ENCODE results near the gene COBL.

Gene COBL

DNA sequence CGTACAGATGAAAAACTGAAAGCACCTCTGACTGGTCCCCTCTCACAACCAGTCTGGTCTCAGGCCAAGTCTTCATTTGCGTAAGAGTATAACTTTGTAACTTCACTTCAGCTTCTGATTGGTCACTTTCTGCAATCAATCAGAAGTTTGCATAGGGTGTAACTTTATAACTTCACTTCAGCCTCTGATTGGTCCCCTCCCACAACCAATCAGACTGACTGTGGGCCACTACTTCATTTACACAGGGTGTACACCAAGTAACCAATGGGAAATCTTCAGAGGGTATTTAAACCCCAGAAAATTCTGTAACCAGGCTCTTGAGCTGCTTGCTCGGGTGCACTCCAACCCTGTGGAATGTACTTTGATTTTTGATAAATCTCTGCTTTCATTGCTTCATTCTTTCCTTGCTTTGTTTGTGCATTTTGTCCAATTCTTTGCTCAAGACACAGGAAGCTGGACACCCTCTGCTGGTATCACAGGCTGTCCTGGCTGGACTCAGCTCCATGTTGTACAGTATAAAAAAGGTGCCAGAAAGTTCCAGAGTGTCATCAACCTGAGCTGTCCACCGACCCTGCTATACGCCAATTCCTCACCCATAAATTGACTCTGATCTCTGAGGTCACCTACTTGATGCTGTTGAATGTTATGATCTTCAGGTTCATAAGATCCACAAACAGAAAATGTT, 74.5 kb downstream of the COBL start:
- Histone ChIP-seq H3K27me3 (ENCODE audit: control insufficient read depth, insufficient read depth, low read length) (no peaks in the 10 kb centered on the region), H3K4me1 (ENCODE audit: control insufficient read depth, insufficient read depth, low read length) (peaks cover 8% of the 10 kb centered on the region), H3K36me3 (ENCODE audit: control insufficient read depth, insufficient read depth, low read length) (no peaks in the 10 kb centered on the region), H3K27ac (ENCODE audit: low read length) (no peak overlapping the region), H3K4me3 (ENCODE audit: low read length) (no peak overlapping the region), H3K9me3 (ENCODE audit: control insufficient read depth, insufficient read depth, low read length) (no peaks in the 10 kb centered on the region)
- no peak for DNase-seq (ENCODE audit: low read depth, low spot score)
- WGBS (ENCODE audit: insufficient coverage, insufficient read length), result no CpG with 5 or more reads among the region's 5 CpGs

DNA sequence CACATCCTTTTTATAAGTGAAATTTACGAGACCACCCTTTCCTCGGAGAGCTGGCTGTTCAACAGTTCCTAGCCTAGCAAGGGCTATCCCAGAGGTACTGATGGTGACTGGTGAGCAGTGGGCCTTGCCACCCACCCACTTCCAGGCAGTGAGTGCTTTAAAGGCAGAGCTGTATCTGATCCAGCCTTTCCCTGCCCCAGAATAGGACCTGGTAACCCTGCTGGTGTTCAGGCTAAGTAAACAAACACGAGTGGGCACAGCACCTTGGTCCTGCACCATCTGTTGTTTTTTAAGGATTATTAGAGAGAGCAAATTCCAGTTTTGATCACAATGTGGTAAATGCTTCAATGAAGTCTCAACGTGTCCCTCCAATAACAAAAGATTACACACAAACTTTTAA, 75.7 kb downstream of the COBL start:
- Histone ChIP-seq H3K27ac (ENCODE audit: low read length) (no peak overlapping the region), H3K4me1 (ENCODE audit: control insufficient read depth, insufficient read depth, low read length) (peaks cover 10% of the 10 kb centered on the region), H3K9me3 (ENCODE audit: control insufficient read depth, insufficient read depth, low read length) (no peaks in the 10 kb centered on the region), H3K4me3 (ENCODE audit: low read length) (no peak overlapping the region), H3K27me3 (ENCODE audit: control insufficient read depth, insufficient read depth, low read length) (no peaks in the 10 kb centered on the region), H3K36me3 (ENCODE audit: control insufficient read depth, insufficient read depth, low read length) (no peaks in the 10 kb centered on the region)
- no peak for DNase-seq (ENCODE audit: low read depth, low spot score)
- no CpG with 5 or more reads among the region's 4 CpGs for WGBS (ENCODE audit: insufficient coverage, insufficient read length)

DNA sequence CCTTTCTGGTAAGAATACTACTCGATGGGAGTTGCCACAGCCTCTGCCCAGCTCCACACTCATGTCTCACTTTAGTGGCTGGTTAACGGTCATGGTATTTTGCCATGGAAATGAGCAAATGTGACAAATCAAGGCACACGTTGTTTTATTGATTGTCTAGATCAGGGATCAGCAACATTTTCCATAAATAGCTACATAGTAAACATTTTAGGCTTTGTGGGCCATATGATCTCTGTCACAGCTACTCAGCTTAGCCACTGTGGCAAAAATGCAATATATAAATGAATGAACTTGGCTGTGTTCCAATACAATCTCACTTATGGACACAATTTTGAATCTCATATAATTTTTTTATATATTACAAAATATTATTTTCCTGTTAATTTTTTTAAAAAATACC, 76.9 kb downstream of the COBL start:
- DNase-seq (ENCODE audit: low read depth, low spot score), result no peak
- no peak overlapping the region for H3K27ac ChIP-seq (ENCODE audit: low read length)
- no peaks in the 10 kb centered on the region for H3K9me3 ChIP-seq (ENCODE audit: control insufficient read depth, insufficient read depth, low read length)
- no CpG with 5 or more reads among the region's 3 CpGs for WGBS (ENCODE audit: insufficient coverage, insufficient read length)
- no peaks in the 10 kb centered on the region for H3K27me3 ChIP-seq (ENCODE audit: control insufficient read depth, insufficient read depth, low read length)
- no peaks in the 10 kb centered on the region for H3K36me3 ChIP-seq (ENCODE audit: control insufficient read depth, insufficient read depth, low read length)
- peaks cover 10% of the 10 kb centered on the region for H3K4me1 ChIP-seq (ENCODE audit: control insufficient read depth, insufficient read depth, low read length)
- no peak overlapping the region for H3K4me3 ChIP-seq (ENCODE audit: low read length)

DNA sequence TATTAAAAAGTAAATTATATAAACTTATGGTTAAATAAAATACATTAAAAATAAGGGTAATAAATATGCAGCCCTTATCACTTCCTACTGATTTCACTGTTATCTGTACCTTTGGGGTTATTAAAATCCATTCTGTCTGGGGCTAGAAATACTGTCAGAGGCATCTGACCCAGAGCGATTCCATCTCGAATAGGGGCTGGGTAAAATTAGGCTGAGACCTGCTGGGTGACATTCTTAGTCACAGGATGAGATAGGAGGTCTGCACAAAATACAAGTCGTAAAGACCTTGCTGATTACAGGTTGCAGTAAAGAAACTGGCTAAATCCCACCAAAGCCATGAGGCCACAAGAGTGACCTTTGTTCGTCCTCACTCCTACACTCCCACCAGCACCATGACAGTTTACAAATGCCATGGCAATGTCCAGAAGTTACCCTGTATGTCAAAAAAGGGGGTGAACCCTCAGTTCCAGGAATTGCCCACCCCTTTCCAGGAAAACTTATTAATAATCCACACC, 77.6 kb downstream of the COBL start:
- H3K4me1 ChIP-seq (ENCODE audit: control insufficient read depth, insufficient read depth, low read length), result peaks cover 10% of the 10 kb centered on the region
- H3K4me3 ChIP-seq (ENCODE audit: low read length), result no peak overlapping the region
- WGBS (ENCODE audit: insufficient coverage, insufficient read length), result no CpG with 5 or more reads among the region's 4 CpGs
- H3K27me3 ChIP-seq (ENCODE audit: control insufficient read depth, insufficient read depth, low read length), result no peaks in the 10 kb centered on the region
- no peaks in the 10 kb centered on the region for H3K9me3 ChIP-seq (ENCODE audit: control insufficient read depth, insufficient read depth, low read length)
- H3K36me3 ChIP-seq (ENCODE audit: control insufficient read depth, insufficient read depth, low read length), result no peaks in the 10 kb centered on the region
- no peak for DNase-seq (ENCODE audit: low read depth, low spot score)
- H3K27ac ChIP-seq (ENCODE audit: low read length), result no peak overlapping the region

DNA sequence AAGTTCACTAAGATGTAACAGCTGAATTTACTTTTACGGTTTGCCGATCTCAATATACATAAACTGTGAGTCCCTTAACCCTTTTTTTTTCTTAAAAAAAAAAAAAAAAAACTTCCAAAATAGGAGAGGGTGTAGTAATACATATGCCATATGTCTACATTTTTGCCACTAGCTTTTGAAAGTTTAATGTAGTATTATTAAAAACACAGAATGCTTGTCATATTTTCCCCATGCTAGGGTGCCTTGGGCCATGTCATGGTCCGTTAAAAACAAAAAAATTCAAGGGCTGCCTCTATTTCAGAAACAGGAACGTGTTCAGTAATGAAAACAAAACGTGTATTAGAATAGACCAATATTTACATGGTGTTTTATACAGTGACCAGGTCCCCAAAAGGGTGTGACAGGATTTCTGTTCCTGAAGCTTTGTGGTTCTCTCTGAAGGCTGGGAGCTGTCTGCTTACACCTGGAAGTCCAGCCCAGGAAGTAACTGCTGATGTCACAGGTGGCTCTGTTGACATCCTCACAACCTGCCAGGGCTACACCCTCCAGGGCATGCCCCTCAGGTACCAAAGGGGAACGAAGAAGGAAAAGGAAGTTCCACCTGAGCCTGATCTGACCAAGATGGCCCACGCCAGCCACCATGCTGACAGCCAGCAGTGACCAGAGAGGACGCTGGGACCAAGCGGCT, 79.0 kb downstream of the COBL start:
- no peaks in the 10 kb centered on the region for H3K36me3 ChIP-seq (ENCODE audit: control insufficient read depth, insufficient read depth, low read length)
- WGBS (ENCODE audit: insufficient coverage, insufficient read length), result no CpG with 5 or more reads among the region's 9 CpGs
- no peak overlapping the region for H3K27ac ChIP-seq (ENCODE audit: low read length)
- no peaks in the 10 kb centered on the region for H3K27me3 ChIP-seq (ENCODE audit: control insufficient read depth, insufficient read depth, low read length)
- no peak for DNase-seq (ENCODE audit: low read depth, low spot score)
- H3K4me1 ChIP-seq (ENCODE audit: control insufficient read depth, insufficient read depth, low read length), result peaks cover 10% of the 10 kb centered on the region
- no peaks in the 10 kb centered on the region for H3K9me3 ChIP-seq (ENCODE audit: control insufficient read depth, insufficient read depth, low read length)
- H3K4me3 ChIP-seq (ENCODE audit: low read length), result no peak overlapping the region; the same call in 1 of the 2 replicates

DNA sequence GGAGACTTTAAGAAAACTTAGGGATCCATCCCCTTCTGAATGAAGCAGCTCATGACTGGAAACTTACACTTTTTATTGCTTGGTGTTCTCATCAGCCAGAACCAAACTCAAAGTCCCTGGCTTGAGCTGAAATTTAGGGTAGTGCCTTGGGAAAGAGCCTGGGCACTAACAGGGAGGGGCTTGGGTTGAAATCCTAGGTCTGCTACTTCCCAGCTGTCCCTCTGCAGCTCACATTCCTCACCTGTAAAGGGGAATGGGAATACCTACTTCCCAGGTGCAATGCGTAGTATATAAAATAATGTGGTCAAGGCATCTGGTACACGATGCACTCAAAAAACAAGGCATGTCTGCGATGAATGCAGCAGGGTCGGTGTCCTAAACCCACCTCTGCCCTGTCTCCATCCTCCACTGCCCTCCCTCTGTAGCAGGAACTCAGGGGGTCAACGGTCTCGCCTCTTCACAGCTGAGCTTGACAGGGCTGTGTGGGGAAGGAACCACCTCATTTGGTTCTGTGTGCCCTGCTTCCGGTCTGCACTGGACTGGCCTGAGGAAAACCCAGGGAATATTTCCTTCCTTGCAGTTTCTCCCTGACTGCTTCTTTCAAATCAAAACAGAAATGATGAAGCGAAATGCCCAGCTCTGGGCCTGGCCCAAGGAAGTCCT, 80.0 kb downstream of the COBL start:
- Histone ChIP-seq H3K27me3 (ENCODE audit: control insufficient read depth, insufficient read depth, low read length) (no peaks in the 10 kb centered on the region), H3K27ac (ENCODE audit: low read length) (no peak overlapping the region), H3K9me3 (ENCODE audit: control insufficient read depth, insufficient read depth, low read length) (no peaks in the 10 kb centered on the region), H3K4me1 (ENCODE audit: control insufficient read depth, insufficient read depth, low read length) (peaks cover 9% of the 10 kb centered on the region), H3K36me3 (ENCODE audit: control insufficient read depth, insufficient read depth, low read length) (no peaks in the 10 kb centered on the region), H3K4me3 (ENCODE audit: low read length) (no peak overlapping the region)
- no peak for DNase-seq (ENCODE audit: low read depth, low spot score)
- WGBS (ENCODE audit: insufficient coverage, insufficient read length), result no CpG with 5 or more reads among the region's 8 CpGs

DNA sequence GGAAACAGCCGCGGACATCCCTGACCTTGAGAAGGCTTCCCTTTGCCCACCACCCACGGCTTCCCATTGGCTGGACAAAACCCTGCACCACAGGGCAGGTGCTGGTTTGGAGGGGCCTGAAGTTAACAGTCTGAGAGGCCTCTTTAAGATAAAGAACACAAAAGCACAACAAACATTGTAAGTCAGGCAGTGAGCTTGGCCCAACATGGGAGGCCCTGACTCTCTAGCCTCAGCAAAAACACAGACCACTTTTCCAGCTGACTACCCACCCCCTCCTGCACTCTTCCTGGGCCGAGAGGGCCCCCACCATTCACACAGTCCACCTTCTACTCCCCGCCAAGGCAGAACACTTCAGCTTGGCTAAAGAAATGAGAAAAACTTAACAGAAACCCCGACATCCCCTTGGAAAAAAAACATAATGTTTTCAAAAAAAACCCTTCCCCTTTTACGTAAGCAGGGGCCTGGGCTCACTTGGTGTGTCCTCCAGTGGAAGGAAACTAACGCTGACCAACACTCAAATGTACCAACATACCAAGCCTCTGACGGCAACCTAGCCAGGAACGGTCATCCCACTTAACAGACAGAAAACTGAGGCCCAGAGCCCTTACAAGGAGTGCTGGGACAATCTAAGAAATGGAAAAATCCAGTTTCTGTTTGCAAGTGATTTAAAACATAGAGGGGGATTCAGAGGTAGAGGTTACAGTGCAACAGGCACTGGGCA, 80.9 kb downstream of the COBL start:
- no peaks in the 10 kb centered on the region for H3K9me3 ChIP-seq (ENCODE audit: control insufficient read depth, insufficient read depth, low read length)
- peaks cover 8% of the 10 kb centered on the region for H3K4me1 ChIP-seq (ENCODE audit: control insufficient read depth, insufficient read depth, low read length)
- H3K4me3 ChIP-seq (ENCODE audit: low read length), result no peak overlapping the region
- H3K27me3 ChIP-seq (ENCODE audit: control insufficient read depth, insufficient read depth, low read length), result no peaks in the 10 kb centered on the region
- H3K27ac ChIP-seq (ENCODE audit: low read length), result no peak overlapping the region
- no CpG with 5 or more reads among the region's 10 CpGs for WGBS (ENCODE audit: insufficient coverage, insufficient read length)
- DNase-seq (ENCODE audit: low read depth, low spot score), result no peak
- no peaks in the 10 kb centered on the region for H3K36me3 ChIP-seq (ENCODE audit: control insufficient read depth, insufficient read depth, low read length)

DNA sequence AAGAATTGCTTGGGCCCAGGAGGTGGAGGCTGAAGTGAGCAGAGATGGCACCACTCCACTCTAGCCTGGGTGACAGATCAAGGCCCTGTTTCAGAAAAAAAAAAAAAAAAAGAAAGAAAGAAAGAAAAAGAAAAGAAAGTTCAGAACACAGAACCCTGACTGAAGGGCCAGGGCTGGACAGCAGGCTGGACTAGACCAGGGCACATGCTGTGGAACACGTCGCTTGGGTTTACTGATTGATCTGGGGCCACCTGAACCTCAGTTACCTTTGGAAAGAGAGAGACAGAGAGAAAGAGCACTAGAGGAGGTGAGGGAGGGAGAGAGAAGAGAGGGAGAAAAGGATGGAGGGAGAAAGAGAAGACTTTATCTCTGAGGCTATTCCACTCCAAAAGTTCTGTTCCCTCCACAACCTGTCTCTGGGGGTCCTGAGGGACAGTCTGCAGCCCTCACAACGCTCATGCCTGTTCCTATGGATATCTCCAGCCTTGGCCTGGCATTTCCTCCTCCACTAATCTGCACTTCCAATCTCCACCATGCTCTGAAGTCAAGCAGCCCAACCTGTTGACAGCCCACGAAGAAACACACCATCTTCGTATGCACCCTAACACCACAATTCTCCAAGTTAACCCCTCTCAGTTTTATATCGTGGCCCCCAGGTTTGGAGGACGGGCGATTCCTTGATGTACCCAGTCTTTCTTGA, 81.8 kb downstream of the COBL start:
- Histone ChIP-seq H3K36me3 (ENCODE audit: control insufficient read depth, insufficient read depth, low read length) (no peaks in the 10 kb centered on the region), H3K27me3 (ENCODE audit: control insufficient read depth, insufficient read depth, low read length) (no peaks in the 10 kb centered on the region), H3K4me3 (ENCODE audit: low read length) (no peak overlapping the region), H3K27ac (ENCODE audit: low read length) (no peak overlapping the region), H3K9me3 (ENCODE audit: control insufficient read depth, insufficient read depth, low read length) (no peaks in the 10 kb centered on the region), H3K4me1 (ENCODE audit: control insufficient read depth, insufficient read depth, low read length) (peaks cover 10% of the 10 kb centered on the region)
- WGBS (ENCODE audit: insufficient coverage, insufficient read length), result no CpG with 5 or more reads among the region's 8 CpGs
- DNase-seq (ENCODE audit: low read depth, low spot score), result no peak

DNA sequence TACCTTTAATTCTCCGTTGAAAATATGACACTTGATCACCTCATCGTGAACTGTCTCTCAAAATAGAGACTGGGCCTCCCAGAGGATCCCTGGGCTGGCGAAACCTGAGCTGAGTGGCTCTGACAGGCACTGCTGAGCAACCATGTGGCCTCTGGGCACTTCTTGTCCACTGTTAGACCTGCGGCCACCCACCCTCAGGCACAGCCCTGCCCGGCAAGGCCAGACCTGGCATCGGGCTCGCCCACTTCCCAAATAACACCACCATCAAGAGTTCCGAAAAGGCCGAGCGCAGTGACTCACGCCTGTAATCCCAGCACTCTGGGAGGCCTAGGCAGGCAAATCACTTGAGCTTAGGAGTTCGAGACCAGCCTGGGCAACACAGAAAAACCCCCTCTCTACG, 82.5 kb downstream of the COBL start:
- H3K4me3 ChIP-seq (ENCODE audit: low read length), result no peak overlapping the region
- no CpG with 5 or more reads among the region's 13 CpGs for WGBS (ENCODE audit: insufficient coverage, insufficient read length)
- no peak for DNase-seq (ENCODE audit: low read depth, low spot score)
- H3K27me3 ChIP-seq (ENCODE audit: control insufficient read depth, insufficient read depth, low read length), result no peaks in the 10 kb centered on the region
- no peak overlapping the region for H3K27ac ChIP-seq (ENCODE audit: low read length)
- H3K4me1 ChIP-seq (ENCODE audit: control insufficient read depth, insufficient read depth, low read length), result peaks cover 9% of the 10 kb centered on the region
- no peaks in the 10 kb centered on the region for H3K9me3 ChIP-seq (ENCODE audit: control insufficient read depth, insufficient read depth, low read length)
- H3K36me3 ChIP-seq (ENCODE audit: control insufficient read depth, insufficient read depth, low read length), result no peaks in the 10 kb centered on the region

DNA sequence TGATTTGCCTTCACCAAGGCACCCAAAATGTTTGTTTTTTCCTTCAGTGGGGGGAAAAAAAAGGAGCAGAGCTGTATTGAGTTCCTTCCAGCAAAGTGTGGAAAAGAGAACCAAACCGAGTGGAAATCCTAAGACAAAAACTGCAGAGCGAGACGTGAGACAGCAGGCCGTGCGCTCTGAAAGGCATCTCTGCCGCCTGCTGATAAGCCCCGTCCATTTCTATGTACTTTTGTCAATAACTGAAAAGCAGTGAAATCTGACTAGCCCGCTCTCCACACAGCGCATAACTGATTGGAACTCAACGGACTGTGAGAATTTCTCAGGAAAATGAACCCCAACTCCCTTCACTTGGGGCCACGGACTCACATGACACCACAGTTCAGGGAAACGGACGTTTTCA, 83.2 kb downstream of the COBL start:
- Histone ChIP-seq H3K9me3 (ENCODE audit: control insufficient read depth, insufficient read depth, low read length) (no peaks in the 10 kb centered on the region), H3K4me3 (ENCODE audit: low read length) (no peak overlapping the region), H3K36me3 (ENCODE audit: control insufficient read depth, insufficient read depth, low read length) (no peaks in the 10 kb centered on the region), H3K27me3 (ENCODE audit: control insufficient read depth, insufficient read depth, low read length) (no peaks in the 10 kb centered on the region), H3K27ac (ENCODE audit: low read length) (no peak overlapping the region), H3K4me1 (ENCODE audit: control insufficient read depth, insufficient read depth, low read length) (peaks cover 8% of the 10 kb centered on the region)
- no CpG with 5 or more reads among the region's 13 CpGs for WGBS (ENCODE audit: insufficient coverage, insufficient read length)
- no peak for DNase-seq (ENCODE audit: low read depth, low spot score)
